GM23338 (cell line): ENCODE results near the gene SLC24A4. TPM values are rescaled to one million over a fixed set of nuclear protein-coding genes. Genes with fewer than 3 reads are reported as not detected.
A peak's percentile ranks its signal among the peaks of the same experiment; 100 is the strongest.

Source experiments
- ATAC-seq: fragments of 200-7000 bp; cut with Tn5 transposase; 3 replicates; pipeline ENCODE4 v1.9.1; 2020
- DNase-seq: peaks from one replicate; pipeline ENCODE4 v3.0.0-alpha.2; 2015; ENCODE audit warnings: low spot score
- H2AFZ ChIP-seq: fragments of 200-600 bp; sonication (generic); 2 replicates; pipeline ENCODE4 v1.8.0; 2016; ENCODE audit warnings: antibody characterized with exemption, mild to moderate bottlenecking, moderate library complexity
- H3F3A ChIP-seq: fragments of 200-600 bp; sonication (generic); replicated peaks from 2 replicates; pipeline ENCODE4 v1.8.0; 2017; ENCODE audit warnings: antibody characterized with exemption, mixed run types, low read depth
- H3K27ac ChIP-seq: fragments of 200-600 bp; sonication (generic); 2 replicates; pipeline ENCODE4 v1.6.1; 2016; ENCODE audit warnings: low read depth
- H3K27me3 ChIP-seq: fragments of 200-600 bp; sonication (generic); 2 replicates; pipeline ENCODE4 v1.8.0; 2016; ENCODE audit warnings: mild to moderate bottlenecking, mixed run types, moderate library complexity; ENCODE audit not compliant: insufficient read depth
- H3K36me3 ChIP-seq: fragments of 200-600 bp; sonication (generic); 2 replicates; pipeline ENCODE4 v1.8.0; 2016; ENCODE audit warnings: mild to moderate bottlenecking; ENCODE audit not compliant: insufficient read depth
- H3K4me1 ChIP-seq: fragments of 200-600 bp; sonication (generic); 2 replicates; pipeline ENCODE4 v1.8.0; 2016; ENCODE audit warnings: mild to moderate bottlenecking, moderate library complexity; ENCODE audit not compliant: insufficient read depth
- H3K4me2 ChIP-seq: fragments of 200-600 bp; sonication (generic); 2 replicates; pipeline ENCODE4 v1.7.1; 2017; ENCODE audit warnings: mixed run types
- H3K4me3 ChIP-seq: fragments of 200-600 bp; sonication (generic); 2 replicates; pipeline ENCODE4 v1.6.1; 2016; ENCODE audit warnings: mixed run types
- H3K79me2 ChIP-seq: fragments of 200-600 bp; sonication (generic); replicated peaks from 2 replicates; pipeline ENCODE4 v1.8.0; 2017; ENCODE audit warnings: mild to moderate bottlenecking; ENCODE audit not compliant: insufficient read depth
- H3K9me2 ChIP-seq: fragments of 200-600 bp; sonication (generic); 2 replicates; pipeline ENCODE4 v1.8.0; 2017; ENCODE audit not compliant: insufficient read depth
- H4K20me1 ChIP-seq: fragments of 200-600 bp; sonication (generic); replicated peaks from 2 replicates; pipeline ENCODE4 v1.8.0; 2017; ENCODE audit warnings: mild to moderate bottlenecking; ENCODE audit not compliant: insufficient read depth
- H3K27ac Mint-ChIP-seq: 2 replicates; pipeline ENCODE4 v1.8.0; 2020; ENCODE audit warnings: inconsistent platforms, mild to moderate bottlenecking, moderate library complexity, mixed read lengths
- H3K27me3 Mint-ChIP-seq: 3 replicates; pipeline ENCODE4 v1.8.0; 2022; ENCODE audit warnings: low read depth, mild to moderate bottlenecking, moderate library complexity, mixed read lengths, inconsistent platforms; ENCODE audit not compliant: insufficient read depth, poor library complexity
- H3K36me3 Mint-ChIP-seq: 3 replicates; pipeline ENCODE4 v1.8.0; 2021; ENCODE audit warnings: low read depth, mild to moderate bottlenecking, inconsistent platforms, moderate library complexity, mixed read lengths
- H3K4me1 Mint-ChIP-seq: 3 replicates; pipeline ENCODE4 v1.8.0; 2020; ENCODE audit warnings: mild to moderate bottlenecking, inconsistent platforms, mixed read lengths
- H3K4me3 Mint-ChIP-seq: 3 replicates; pipeline ENCODE4 v1.8.0; 2021; ENCODE audit warnings: moderate library complexity, mild to moderate bottlenecking, inconsistent platforms, mixed read lengths
- H3K9me3 Mint-ChIP-seq: 3 replicates; pipeline ENCODE4 v1.8.0; 2020; ENCODE audit warnings: moderate library complexity, mild to moderate bottlenecking, inconsistent platforms, mixed read lengths
- CREB1 ChIP-seq: fragments of 250-450 bp; sonication (Bioruptor Pico); IDR thresholded peaks from 2 replicates; pipeline ENCODE4 v1.5.0; 2020; ENCODE audit warnings: low read depth, mild to moderate bottlenecking, moderate library complexity
- EZH2phosphoT487 ChIP-seq: fragments of 200-600 bp; sonication (generic); IDR thresholded peaks from one replicate; pipeline ENCODE4 v1.8.1; 2018; ENCODE audit warnings: antibody characterized with exemption; ENCODE audit not compliant: unreplicated experiment
- POLR2AphosphoS5 ChIP-seq: IDR thresholded peaks from 2 replicates; pipeline ENCODE4 v1.6.1; 2016; ENCODE audit warnings: antibody characterized with exemption, low read depth
- STAT1 ChIP-seq: IDR thresholded peaks from one replicate; pipeline ENCODE4 v1.6.1; 2016; ENCODE audit warnings: antibody characterized with exemption; ENCODE audit not compliant: unreplicated experiment
- ZNF114 ChIP-seq: fragments of 250-450 bp; sonication (Bioruptor Pico); IDR thresholded peaks from 2 replicates; pipeline ENCODE4 v1.5.0; 2020; ENCODE audit warnings: mild to moderate bottlenecking, moderate library complexity
- ZNF331 ChIP-seq: fragments of 250-450 bp; sonication (Bioruptor Pico); IDR thresholded peaks from 2 replicates; pipeline ENCODE4 v1.5.0; 2020; ENCODE audit warnings: low read depth, mild to moderate bottlenecking, moderate library complexity
- polyA plus RNA-seq: library from polyadenylated mRNA; unstranded; fragments of >200 nt; fragmentation: Nextera tagmentation; extraction: Ambion mirVana; gene quantifications from 2 replicates; pipeline ENCODE4 v1.2.1, GENCODE V29; 2016
- total RNA-seq: library from RNA; depleted of rRNA; stranded (reverse); fragments of >200 nt; shearing (Covaris generic); gene quantifications from 2 replicates; pipeline ENCODE4 v1.2.3, GENCODE V29; 2014
- TF ChIP-seq, protein P1 (sequence below): fragments of 250-450 bp; sonication (Bioruptor Pico); IDR thresholded peaks from 2 replicates; pipeline ENCODE4 v1.5.0; 2020; ENCODE audit warnings: mild to moderate bottlenecking, moderate library complexity
- TF ChIP-seq, protein P2 (sequence below): IDR thresholded peaks from one replicate; pipeline ENCODE4 v1.6.1; 2018; ENCODE audit warnings: antibody characterized with exemption; ENCODE audit not compliant: unreplicated experiment
- TF ChIP-seq, protein P3 (sequence below), 2 experiments: fragments of 200-600 bp in 1 of 2; sonication (generic) in 1 of 2; conservative IDR thresholded peaks; 2 replicates each; pipeline versions ENCODE4 v1.5.1 to v1.6.1; 2016 to 2017; ENCODE audit warnings: antibody characterized with exemption in 2 of 2, low read depth in 2 of 2, mild to moderate bottlenecking in 2 of 2, moderate library complexity in 1 of 2

The SLC24A4 gene
- total and polyA plus RNA-seq, 2 experiments from 2014 or later = 0.06 to 0.38 TPM

- TF ChIP-seq, protein P1, sequence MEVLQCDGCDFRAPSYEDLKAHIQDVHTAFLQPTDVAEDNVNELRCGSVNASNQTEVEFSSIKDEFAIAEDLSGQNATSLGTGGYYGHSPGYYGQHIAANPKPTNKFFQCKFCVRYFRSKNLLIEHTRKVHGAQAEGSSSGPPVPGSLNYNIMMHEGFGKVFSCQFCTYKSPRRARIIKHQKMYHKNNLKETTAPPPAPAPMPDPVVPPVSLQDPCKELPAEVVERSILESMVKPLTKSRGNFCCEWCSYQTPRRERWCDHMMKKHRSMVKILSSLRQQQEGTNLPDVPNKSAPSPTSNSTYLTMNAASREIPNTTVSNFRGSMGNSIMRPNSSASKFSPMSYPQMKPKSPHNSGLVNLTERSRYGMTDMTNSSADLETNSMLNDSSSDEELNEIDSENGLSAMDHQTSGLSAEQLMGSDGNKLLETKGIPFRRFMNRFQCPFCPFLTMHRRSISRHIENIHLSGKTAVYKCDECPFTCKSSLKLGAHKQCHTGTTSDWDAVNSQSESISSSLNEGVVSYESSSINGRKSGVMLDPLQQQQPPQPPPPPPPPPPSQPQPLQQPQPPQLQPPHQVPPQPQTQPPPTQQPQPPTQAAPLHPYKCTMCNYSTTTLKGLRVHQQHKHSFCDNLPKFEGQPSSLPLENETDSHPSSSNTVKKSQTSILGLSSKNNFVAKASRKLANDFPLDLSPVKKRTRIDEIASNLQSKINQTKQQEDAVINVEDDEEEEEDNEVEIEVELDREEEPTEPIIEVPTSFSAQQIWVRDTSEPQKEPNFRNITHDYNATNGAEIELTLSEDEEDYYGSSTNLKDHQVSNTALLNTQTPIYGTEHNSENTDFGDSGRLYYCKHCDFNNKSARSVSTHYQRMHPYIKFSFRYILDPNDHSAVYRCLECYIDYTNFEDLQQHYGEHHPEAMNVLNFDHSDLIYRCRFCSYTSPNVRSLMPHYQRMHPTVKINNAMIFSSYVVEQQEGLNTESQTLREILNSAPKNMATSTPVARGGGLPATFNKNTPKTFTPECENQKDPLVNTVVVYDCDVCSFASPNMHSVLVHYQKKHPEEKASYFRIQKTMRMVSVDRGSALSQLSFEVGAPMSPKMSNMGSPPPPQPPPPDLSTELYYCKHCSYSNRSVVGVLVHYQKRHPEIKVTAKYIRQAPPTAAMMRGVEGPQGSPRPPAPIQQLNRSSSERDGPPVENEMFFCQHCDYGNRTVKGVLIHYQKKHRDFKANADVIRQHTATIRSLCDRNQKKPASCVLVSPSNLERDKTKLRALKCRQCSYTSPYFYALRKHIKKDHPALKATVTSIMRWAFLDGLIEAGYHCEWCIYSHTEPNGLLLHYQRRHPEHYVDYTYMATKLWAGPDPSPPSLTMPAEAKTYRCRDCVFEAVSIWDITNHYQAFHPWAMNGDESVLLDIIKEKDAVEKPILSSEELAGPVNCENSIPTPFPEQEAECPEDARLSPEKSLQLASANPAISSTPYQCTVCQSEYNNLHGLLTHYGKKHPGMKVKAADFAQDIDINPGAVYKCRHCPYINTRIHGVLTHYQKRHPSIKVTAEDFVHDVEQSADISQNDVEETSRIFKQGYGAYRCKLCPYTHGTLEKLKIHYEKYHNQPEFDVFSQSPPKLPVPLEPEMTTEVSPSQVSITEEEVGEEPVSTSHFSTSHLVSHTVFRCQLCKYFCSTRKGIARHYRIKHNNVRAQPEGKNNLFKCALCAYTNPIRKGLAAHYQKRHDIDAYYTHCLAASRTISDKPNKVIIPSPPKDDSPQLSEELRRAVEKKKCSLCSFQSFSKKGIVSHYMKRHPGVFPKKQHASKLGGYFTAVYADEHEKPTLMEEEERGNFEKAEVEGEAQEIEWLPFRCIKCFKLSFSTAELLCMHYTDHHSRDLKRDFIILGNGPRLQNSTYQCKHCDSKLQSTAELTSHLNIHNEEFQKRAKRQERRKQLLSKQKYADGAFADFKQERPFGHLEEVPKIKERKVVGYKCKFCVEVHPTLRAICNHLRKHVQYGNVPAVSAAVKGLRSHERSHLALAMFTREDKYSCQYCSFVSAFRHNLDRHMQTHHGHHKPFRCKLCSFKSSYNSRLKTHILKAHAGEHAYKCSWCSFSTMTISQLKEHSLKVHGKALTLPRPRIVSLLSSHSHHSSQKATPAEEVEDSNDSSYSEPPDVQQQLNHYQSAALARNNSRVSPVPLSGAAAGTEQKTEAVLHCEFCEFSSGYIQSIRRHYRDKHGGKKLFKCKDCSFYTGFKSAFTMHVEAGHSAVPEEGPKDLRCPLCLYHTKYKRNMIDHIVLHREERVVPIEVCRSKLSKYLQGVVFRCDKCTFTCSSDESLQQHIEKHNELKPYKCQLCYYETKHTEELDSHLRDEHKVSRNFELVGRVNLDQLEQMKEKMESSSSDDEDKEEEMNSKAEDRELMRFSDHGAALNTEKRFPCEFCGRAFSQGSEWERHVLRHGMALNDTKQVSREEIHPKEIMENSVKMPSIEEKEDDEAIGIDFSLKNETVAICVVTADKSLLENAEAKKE (CRISPR knock-in tag) = no peak
- TF ChIP-seq, protein P2, sequence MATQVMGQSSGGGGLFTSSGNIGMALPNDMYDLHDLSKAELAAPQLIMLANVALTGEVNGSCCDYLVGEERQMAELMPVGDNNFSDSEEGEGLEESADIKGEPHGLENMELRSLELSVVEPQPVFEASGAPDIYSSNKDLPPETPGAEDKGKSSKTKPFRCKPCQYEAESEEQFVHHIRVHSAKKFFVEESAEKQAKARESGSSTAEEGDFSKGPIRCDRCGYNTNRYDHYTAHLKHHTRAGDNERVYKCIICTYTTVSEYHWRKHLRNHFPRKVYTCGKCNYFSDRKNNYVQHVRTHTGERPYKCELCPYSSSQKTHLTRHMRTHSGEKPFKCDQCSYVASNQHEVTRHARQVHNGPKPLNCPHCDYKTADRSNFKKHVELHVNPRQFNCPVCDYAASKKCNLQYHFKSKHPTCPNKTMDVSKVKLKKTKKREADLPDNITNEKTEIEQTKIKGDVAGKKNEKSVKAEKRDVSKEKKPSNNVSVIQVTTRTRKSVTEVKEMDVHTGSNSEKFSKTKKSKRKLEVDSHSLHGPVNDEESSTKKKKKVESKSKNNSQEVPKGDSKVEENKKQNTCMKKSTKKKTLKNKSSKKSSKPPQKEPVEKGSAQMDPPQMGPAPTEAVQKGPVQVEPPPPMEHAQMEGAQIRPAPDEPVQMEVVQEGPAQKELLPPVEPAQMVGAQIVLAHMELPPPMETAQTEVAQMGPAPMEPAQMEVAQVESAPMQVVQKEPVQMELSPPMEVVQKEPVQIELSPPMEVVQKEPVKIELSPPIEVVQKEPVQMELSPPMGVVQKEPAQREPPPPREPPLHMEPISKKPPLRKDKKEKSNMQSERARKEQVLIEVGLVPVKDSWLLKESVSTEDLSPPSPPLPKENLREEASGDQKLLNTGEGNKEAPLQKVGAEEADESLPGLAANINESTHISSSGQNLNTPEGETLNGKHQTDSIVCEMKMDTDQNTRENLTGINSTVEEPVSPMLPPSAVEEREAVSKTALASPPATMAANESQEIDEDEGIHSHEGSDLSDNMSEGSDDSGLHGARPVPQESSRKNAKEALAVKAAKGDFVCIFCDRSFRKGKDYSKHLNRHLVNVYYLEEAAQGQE = no peak
Observed at GRCh38 chr14:92450351-92451070, 127.5 kb downstream of the SLC24A4 start (continued).

GRCh38 chr14:92451245-92451644 is 128.3 kb downstream of the SLC24A4 start:
- Histone ChIP-seq H2AFZ (no peak overlapping the region), H3K4me2 (no peak overlapping the region), H3K36me3 (no peaks in the 10 kb centered on the region), H3K4me3 (no peak overlapping the region), H3K9me2 (no peaks in the 10 kb centered on the region), H3K27me3 (no peaks in the 10 kb centered on the region), H3K79me2 (no peaks in the 10 kb centered on the region), H3K27ac (no peak overlapping the region), H4K20me1 (no peaks in the 10 kb centered on the region), H3K4me1 (no peaks in the 10 kb centered on the region), H3F3A (no peaks in the 10 kb centered on the region)
- peak; percentile 30 for DNase-seq
- ATAC-seq = peak; percentile 57
- Mint-ChIP-seq H3K27ac (no peak overlapping the region), H3K27me3 (peaks cover 10% of the 10 kb centered on the region), H3K4me3 (no peak overlapping the region), H3K36me3 (0 out of 3 replicates have a peak, but pooled peaks cover under 1% of the 10 kb centered on the region), H3K4me1 (no peaks in the 10 kb centered on the region; the same call in 1 of the 3 replicates), H3K9me3 (no peaks in the 10 kb centered on the region; the same call in 2 of the 3 replicates)
- TF ChIP-seq POLR2AphosphoS5 (no peak), EZH2phosphoT487 (no peak), CREB1 (CRISPR knock-in tag) (no peak), STAT1 (no peak), ZNF331 (CRISPR knock-in tag) (no peak), ZNF114 (CRISPR knock-in tag) (no peak)
- TF ChIP-seq, protein P3, sequence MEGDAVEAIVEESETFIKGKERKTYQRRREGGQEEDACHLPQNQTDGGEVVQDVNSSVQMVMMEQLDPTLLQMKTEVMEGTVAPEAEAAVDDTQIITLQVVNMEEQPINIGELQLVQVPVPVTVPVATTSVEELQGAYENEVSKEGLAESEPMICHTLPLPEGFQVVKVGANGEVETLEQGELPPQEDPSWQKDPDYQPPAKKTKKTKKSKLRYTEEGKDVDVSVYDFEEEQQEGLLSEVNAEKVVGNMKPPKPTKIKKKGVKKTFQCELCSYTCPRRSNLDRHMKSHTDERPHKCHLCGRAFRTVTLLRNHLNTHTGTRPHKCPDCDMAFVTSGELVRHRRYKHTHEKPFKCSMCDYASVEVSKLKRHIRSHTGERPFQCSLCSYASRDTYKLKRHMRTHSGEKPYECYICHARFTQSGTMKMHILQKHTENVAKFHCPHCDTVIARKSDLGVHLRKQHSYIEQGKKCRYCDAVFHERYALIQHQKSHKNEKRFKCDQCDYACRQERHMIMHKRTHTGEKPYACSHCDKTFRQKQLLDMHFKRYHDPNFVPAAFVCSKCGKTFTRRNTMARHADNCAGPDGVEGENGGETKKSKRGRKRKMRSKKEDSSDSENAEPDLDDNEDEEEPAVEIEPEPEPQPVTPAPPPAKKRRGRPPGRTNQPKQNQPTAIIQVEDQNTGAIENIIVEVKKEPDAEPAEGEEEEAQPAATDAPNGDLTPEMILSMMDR (conservative IDR thresholded peaks at IDR 0.05; ENCODE audit: low read depth in 2 of 2) = no peak
- TF ChIP-seq, protein P2 = no peak
